Suppressor macrophage treated with lipopolysaccharide for 1 hour (primary cell): ENCODE data around the gene BTF3L4.
A peak's percentile ranks its signal among the peaks of the same experiment; 100 is the strongest.
"Not testable (repeated sequence)": the region's sequence is repeated elsewhere in the genome, so short reads cannot be mapped to it uniquely, and the experiment has no call there.

Experiments
- DNase-seq, 3 donors: peaks; one replicate each; pipeline ENCODE4 v3.0.0-alpha.2; 2020 to 2022

BTF3L4 gene

GRCh38 chr1:52056163-52056936, at the start of gene BTF3L4:
TSS of gene BTF3L4 (plus strand) at chr1:52056295. CDS start at chr1:52059848, 3,553 bp downstream.
- peak; percentile 89 to 94 (median 90) for DNase-seq

DNA sequence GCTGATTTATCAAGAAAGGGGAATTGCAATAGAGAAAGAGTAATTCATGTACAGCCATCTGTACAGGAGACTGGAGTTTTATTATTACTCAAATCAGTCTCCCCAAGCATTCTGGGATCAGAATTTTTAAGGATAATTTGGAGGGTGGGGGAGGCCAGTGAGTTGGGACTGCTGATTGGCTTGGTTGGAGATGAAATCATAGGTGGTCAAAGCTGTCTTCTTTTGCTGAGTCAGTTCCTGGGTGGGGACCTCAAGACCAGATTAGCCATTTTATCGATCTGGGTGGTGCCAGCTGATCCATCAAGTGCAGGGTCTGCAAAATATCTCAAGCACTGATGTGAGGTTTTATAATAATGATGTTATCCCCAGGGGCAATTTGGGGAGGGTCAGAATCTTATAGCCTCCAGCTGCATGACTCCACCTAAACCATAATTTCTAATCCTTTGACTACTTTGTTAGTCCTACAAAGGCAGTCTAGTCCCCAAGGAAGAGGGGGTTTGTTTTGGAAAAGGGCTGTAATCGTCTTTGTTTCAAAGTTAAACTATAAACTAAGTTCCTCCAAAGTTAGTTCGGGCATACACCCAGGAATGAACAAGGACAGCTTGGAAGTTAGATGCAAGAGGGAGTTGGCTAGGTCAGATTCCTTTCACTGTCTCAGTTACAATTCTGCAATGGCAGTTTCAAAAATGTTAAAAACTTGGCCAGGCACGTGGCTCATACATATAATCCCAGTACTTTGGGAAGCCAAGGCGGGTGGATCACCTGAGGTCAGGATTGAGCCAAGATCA, 48.7 kb upstream of the BTF3L4 start:
- DNase-seq: no peak

DNA sequence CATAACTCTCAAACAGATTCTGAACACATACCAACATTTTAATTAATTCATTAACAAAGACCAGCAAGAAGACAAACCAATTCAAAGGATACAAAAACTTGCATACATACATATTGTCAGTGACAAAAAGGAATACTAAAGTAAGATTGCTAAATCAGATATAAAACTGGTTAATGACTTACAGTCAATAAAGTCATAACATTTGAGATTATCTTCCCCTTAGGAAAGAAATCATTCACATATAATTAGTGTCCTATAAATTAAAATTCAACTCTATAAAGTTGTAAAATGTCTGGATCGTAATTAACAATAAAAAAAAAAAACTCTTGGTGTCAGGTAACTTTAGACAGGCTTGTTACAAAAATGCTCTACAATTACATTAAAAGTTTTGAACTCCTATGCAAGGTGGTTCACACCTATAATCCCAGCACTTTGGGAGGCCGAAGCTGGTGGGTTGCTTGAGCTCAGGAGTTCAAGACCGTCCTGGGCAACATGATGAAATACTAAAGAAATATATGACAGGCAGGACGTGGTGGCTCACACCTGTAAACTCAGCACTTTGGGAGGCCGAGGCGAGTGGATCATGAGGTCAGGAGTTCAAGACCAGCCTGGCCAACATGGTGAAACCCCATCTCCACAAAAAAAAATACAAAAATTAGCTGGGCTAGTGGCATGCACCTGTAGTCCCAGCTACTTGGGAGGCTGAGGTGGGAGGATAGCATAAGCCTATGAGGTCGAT, 47.9 kb upstream of the BTF3L4 start:
- no peak for DNase-seq

DNA sequence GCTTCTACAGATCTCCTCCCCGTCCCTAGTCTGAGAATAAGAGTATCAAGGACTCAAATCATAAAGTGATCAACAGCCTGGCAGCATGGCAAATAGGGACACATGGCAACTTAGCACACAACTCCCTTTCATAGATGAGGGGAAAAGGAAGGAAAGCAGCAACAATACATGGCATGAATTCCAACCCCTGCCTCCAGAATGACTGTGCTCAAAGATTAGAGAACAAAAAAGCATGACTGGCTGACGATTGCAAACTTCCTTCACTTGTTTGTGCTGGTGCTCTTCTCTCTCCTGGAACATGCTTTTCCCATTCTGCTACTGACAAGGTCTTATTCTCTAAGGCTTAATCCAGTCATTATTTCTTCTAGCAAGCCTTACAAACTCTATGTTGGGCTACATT, 34.0 kb upstream of the BTF3L4 start:
- no peak for DNase-seq

DNA sequence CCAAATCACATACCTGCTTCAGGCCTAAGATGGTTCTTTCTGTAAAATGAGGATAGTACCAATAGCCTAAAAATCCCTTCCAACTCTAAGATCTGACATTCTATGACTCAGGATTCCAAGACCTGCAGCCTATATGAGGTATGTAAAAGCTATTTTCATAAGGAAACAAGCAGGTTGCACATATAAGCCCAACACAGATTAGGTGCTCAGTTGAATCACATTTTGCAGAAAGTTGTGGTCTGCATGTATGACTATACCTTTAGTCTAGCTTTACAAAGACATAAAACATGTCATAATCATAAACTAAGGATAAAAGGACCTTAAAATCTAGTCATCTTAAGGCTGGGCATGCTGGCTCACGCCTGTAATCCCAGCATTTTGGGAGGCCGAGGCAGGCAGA, 29.8 kb upstream of the BTF3L4 start:
- no peak for DNase-seq

- DNase-seq: peak in 1 of 3 donors; percentile 6
Measured at GRCh38 chr1:52028328-52028727, 27.8 kb upstream of the BTF3L4 start.

GRCh38 chr1:52028839-52029238, 27.3 kb upstream of the BTF3L4 start:
- DNase-seq: not testable (repeated sequence)

- DNase-seq: peak in 1 of 3 donors; percentile 5
Measured at GRCh38 chr1:52032124-52032784, 23.8 kb upstream of the BTF3L4 start.

DNA sequence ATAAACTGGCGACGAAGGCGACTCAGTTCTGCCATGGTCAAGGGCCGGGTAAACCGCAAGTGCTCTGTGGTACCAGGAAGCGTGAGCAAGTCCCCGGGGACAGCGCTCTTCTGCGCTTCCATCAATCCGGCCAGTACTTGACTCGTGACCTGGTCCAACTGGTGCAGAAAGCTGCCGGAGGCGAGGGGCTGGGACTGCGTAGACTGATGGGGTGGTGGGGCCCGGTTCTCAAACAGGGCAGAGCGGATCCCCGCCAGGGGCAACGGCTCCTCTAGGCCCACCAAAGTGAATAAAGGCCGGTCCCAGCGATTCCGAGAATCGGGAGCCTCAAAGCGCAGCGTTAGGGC, 23.3 kb upstream of the BTF3L4 start:
- DNase-seq: peak; percentile 36 to 57 (median 42)

- peak; percentile 84 to 89 (median 89) for DNase-seq
Measured at GRCh38 chr1:52033190-52034049, 22.7 kb upstream of the BTF3L4 start, which contains the start of gene KTI12. TSS of gene KTI12 (minus strand) at chr1:52033810. CDS start at chr1:52033761, 49 bp downstream.

- no peak for DNase-seq
Measured at GRCh38 chr1:52034050-52034384, 22.1 kb upstream of the BTF3L4 start.

DNA sequence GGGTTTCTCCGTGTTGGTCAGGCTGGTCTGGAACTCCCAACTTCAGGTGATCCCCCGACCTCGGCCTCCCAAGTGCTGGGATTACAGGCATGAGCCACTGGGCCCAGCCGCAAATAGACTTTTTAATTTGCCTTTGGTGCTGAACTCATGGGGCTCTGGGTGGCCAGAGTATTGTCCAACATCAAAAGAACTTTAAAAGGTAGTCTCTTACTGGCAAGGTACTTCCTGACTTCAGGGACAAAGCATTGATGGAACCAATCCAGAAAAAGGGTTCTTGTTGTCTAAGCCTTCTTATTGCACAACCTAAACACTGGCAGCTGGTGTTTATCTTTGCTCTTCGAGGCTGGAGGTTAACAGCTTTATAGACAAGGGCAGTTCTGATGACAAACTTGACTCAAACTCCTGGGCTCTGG, 18.7 kb upstream of the BTF3L4 start:
- no peak for DNase-seq

DNA sequence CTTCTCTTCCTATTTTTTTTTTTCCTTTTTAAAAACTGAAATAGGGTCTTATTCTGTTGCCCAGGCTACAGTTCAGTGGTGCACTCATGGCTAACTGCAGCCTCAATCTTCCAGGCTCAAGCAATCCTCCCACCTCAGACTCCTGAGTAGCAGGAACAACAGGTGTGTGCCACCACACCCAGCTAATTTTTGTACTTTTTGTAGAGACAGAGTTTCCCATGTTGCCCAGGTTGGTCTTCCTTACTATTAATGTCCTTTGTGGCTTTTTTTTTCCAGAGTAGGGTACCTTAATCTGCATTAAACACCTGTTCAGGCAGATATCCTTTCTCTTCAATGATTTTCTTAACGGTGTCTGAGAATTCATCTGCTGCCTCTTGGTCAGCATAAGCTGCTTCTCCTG, 18.2 kb upstream of the BTF3L4 start:
- DNase-seq: no peak

GRCh38 chr1:52041551-52042185, 14.4 kb upstream of the BTF3L4 start:
- no peak for DNase-seq

DNA sequence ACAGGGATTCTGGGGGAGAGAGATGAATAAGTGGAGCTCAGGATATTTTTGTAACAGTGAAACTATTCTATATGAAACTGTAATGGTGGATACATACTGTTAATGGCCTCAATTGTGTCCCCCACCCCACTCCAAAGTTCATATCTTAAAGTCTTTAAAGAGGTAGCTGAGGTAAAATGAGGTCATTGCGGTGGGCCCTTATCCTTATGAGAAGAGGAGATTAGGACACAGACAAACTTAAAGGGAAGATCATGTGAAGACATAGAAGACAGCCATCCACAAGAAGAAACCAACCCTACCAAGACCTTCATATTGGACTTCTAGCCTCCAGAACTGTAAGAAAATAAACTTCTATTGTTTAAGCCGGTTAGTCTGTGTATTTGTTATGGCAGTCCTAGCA, 10.9 kb upstream of the BTF3L4 start:
- DNase-seq: no peak

GRCh38 chr1:52045666-52046195, 10.4 kb upstream of the BTF3L4 start:
- not testable (repeated sequence) for DNase-seq

GRCh38 chr1:52049337-52049736, 6.8 kb upstream of the BTF3L4 start:
- DNase-seq: not testable (repeated sequence)

DNA sequence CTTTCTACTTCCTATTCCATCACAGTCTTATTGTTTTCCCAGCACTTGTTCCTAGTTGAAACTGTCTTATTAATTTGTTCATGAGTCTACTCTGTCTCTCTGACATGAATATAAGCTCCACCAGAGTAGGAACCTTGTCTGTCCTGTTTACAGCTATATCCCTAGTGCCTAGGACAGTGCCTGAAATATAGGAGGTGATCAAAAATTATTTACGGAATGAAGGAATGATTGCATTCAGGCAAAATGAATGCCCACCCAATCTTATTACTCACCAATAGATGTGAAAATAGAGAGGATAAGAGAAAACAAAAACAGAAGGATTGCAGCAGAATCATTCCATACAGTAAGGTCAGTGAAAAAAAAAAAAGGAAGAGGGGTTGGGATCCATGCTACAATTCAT, 2.2 kb upstream of the BTF3L4 start:
- no peak for DNase-seq

GRCh38 chr1:52054496-52055065, 1.5 kb upstream of the BTF3L4 start:
- DNase-seq: peak in 2 of 3 donors; percentile 8 to 16

DNA sequence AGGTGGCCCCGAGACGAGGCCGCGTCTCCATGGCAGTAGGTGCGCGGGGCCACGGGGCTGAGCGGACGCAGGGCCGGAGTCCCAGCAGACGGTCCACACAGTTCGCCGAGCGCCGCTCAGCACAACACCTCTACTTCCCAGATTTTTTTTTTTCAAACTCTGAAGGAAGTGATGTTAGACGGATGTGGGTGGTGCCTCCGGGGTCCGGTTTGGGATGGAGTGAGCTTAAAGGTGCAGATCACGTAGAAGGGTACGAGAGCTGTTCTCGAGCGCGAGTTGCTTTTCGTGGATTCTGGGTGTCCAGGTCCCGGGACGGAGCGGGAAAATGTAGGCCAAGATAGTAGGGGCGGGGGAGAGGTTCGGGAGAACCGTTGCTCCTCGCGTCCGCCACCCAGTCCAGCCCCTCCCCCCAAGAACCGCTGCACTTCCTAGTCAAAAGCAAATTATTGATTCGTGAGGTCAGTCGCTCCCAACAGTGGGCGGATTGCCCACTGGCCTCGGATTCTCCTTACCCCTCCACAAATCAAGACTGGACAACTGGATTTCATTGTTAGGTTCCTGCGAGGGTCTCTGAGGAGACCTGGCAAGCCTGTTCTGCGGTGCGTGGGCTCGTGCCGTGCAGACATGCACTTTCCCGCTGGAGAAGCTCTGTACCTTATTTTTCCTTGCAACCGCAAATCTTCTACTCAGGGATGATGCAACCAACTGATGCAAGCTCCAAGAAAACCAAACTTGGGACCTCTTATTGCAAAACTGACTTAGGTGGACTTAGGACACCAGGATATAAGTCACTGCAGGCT, 829 bp upstream of the BTF3L4 start, which contains the start of gene TXNDC12:
TSS of gene TXNDC12 (minus strand) at position 126 of the 800 bp plus-strand sequence. CDS start at position 31, 95 bp downstream.
- peak; percentile 82 to 88 (median 88) for DNase-seq
